Choroid plexus epithelial cell (primary cell): ENCODE data around the gene MICA.
"Not testable (repeated sequence)": the region's sequence is repeated elsewhere in the genome, so short reads cannot be mapped to it uniquely, and the experiment has no call there.

ENCODE experiments used
- DNase-seq: peaks from one replicate; pipeline ENCODE4 v3.0.0-alpha.2; 2010; ENCODE audit warnings: low read depth
- H3K4me3 ChIP-seq: 2 replicates; pipeline ENCODE4 v1.5.1; 2011; ENCODE audit warnings: low read depth, mild to moderate bottlenecking, control low read depth, low read length, moderate library complexity
- CTCF ChIP-seq: conservative IDR thresholded peaks from 2 replicates; pipeline ENCODE4 v1.5.1; 2011; ENCODE audit warnings: low read depth, mild to moderate bottlenecking, control low read depth, inconsistent platforms, low read length, moderate library complexity

The MICA gene

GRCh38 chr6:31400467-31401289 is 2.7 kb upstream of the MICA start:
- H3K4me3 ChIP-seq: peak overlapping the region; percentile 78
- no peak for TF ChIP-seq CTCF
- DNase-seq: peak; percentile 48

- peak; percentile 84 for DNase-seq
- peak overlapping the region; percentile 78 for H3K4me3 ChIP-seq
- no peak for TF ChIP-seq CTCF
Observed at GRCh38 chr6:31401403-31401802, 2.0 kb upstream of the MICA start.

GRCh38 chr6:31402324-31403282 is 792 bp upstream of the MICA start:
- no peak for TF ChIP-seq CTCF
- peak overlapping the region; percentile 89 for H3K4me3 ChIP-seq
- DNase-seq: peak; percentile 35

GRCh38 chr6:31404061-31404364 is 618 bp downstream of the MICA start:
- peak overlapping the region; percentile 89 for H3K4me3 ChIP-seq
- not testable (repeated sequence) for DNase-seq

GRCh38 chr6:31405996-31406395 is 2.6 kb downstream of the MICA start:
- no peak overlapping the region for H3K4me3 ChIP-seq
- TF ChIP-seq CTCF: no peak
- no peak for DNase-seq

- H3K4me3 ChIP-seq: no peak overlapping the region
- DNase-seq: peak; percentile 76
- no peak for TF ChIP-seq CTCF
Observed at GRCh38 chr6:31407699-31408098, 4.3 kb downstream of the MICA start.

GRCh38 chr6:31412506-31412905 is 9.1 kb downstream of the MICA start:
- no peak for DNase-seq
- no peak overlapping the region for H3K4me3 ChIP-seq
- TF ChIP-seq CTCF: no peak

GRCh38 chr6:31414148-31414770 is 10.9 kb downstream of the MICA start:
- DNase-seq, H3K4me3 ChIP-seq: not testable (repeated sequence)
